Panc1 (cell line): ENCODE measurements around the gene LRRC8C. TPM values are rescaled to one million over a fixed set of nuclear protein-coding genes. Genes with fewer than 3 reads are reported as not detected.

Experiments used
- ATAC-seq: fragments of 200-7000 bp; cut with Tn5 transposase; 2 replicates; pipeline ENCODE4 v1.9.1; 2020; ENCODE audit warnings: mild to moderate bottlenecking, moderate library complexity
- BruUV-seq: library from RNA; stranded (reverse); fragments of 400-500 nt; replicated peaks from 2 replicates; lab custom pipeline; 2021; lab: Mats Ljungman, UMichigan
- CTCF ChIA-PET: fragments of 300-600 bp; sonication (Branson Sonifier 250); formaldehyde crosslinking; loops from one replicate; lab custom pipeline; 2022; ENCODE audit warnings: antibody characterized with exemption; lab: Charles Lee
- POLR2A ChIA-PET: fragments of 300-600 bp; sonication (Branson Sonifier 250); formaldehyde crosslinking; loops from one replicate; lab custom pipeline; 2022; ENCODE audit warnings: antibody characterized with exemption; lab: Charles Lee
- DNase-seq: peaks from one replicate; pipeline ENCODE4 v3.0.0-alpha.2; 2010; ENCODE audit warnings: low read depth, low spot score
- H3K27ac ChIP-seq: 2 replicates; pipeline ENCODE4 v1.5.1; 2011; ENCODE audit warnings: mild to moderate bottlenecking, low read length, inconsistent platforms
- H3K27me3 ChIP-seq: fragments of 200-500 bp; sonication (Bioruptor generic); 2 replicates; pipeline ENCODE4 v1.6.0; 2014; ENCODE audit warnings: low read length, inconsistent platforms; ENCODE audit not compliant: control insufficient read depth, insufficient read depth
- H3K36me3 ChIP-seq: fragments of 200-500 bp; sonication (Bioruptor generic); 2 replicates; pipeline ENCODE4 v1.5.1; 2014; ENCODE audit warnings: inconsistent platforms, mild to moderate bottlenecking, low read length, moderate library complexity; ENCODE audit not compliant: control insufficient read depth, insufficient read depth
- H3K4me1 ChIP-seq: 2 replicates; pipeline ENCODE4 v1.5.1; 2011; ENCODE audit warnings: inconsistent platforms, mild to moderate bottlenecking, low read length, moderate library complexity; ENCODE audit not compliant: control insufficient read depth, insufficient read depth
- H3K4me3 ChIP-seq, 2 experiments: 2 replicates each; pipeline ENCODE4 v1.5.1; 2011 to 2012; ENCODE audit warnings: low read depth in 2 of 2, low read length in 2 of 2, mild to moderate bottlenecking in 2 of 2, inconsistent platforms in 1 of 2, moderate library complexity in 1 of 2
- H3K9me3 ChIP-seq: fragments of 200-500 bp; sonication (Bioruptor generic); 2 replicates; pipeline ENCODE4 v1.5.1; 2014; ENCODE audit warnings: low read depth, mild to moderate bottlenecking, inconsistent platforms, low read length, moderate library complexity; ENCODE audit not compliant: control insufficient read depth, insufficient read depth
- POLR2AphosphoS5 ChIP-seq: IDR thresholded peaks from 2 replicates; pipeline ENCODE4 v1.6.1; 2012; ENCODE audit warnings: mild to moderate bottlenecking, low read depth, low read length, moderate library complexity
- SIN3A ChIP-seq: IDR thresholded peaks from 2 replicates; pipeline ENCODE4 v1.6.1; 2012; ENCODE audit warnings: low read depth, mild to moderate bottlenecking, low read length, moderate library complexity, borderline replicate concordance; ENCODE audit not compliant: insufficient read depth
- TCF7L2 ChIP-seq: IDR thresholded peaks from 2 replicates; pipeline ENCODE4 v1.6.1; 2011; ENCODE audit warnings: mild to moderate bottlenecking, low read depth, low read length, inconsistent platforms
- in situ Hi-C: cut with HindIII; loops from 2 replicates; pipeline ENCODE4 v1.10.0; 2016; ENCODE audit warnings: low sequenced_read_pairs, low pct_unique_long_range_greater_than_20kb
- intact Hi-C: fragments of 100-400 bp; cut with micrococcal nuclease; formaldehyde crosslinking; loops from one replicate; pipeline ENCODE4 v1.10.0; 2022; ENCODE audit not compliant: unreplicated experiment
- total RNA-seq: library from RNA; stranded (reverse); gene quantifications from one replicate; pipeline ENCODE4 v1.2.1, GENCODE V29; 2021; ENCODE audit not compliant: unreplicated experiment
- TF ChIP-seq, protein P1 (sequence below), 2 experiments: IDR thresholded peaks; 2 replicates each; pipeline ENCODE4 v1.6.1; 2011 to 2012; ENCODE audit warnings: low read depth in 2 of 2, control low read depth in 1 of 2, low read length in 1 of 2, mild to moderate bottlenecking in 1 of 2, moderate library complexity in 1 of 2; ENCODE audit not compliant: insufficient read depth in 1 of 2
- TF ChIP-seq, protein P2 (sequence below): fragments of 450-650 bp; IDR thresholded peaks from 2 replicates; pipeline ENCODE4 v1.5.1; 2017; ENCODE audit warnings: mild to moderate bottlenecking

LRRC8C gene
- total RNA-seq, 1 experiment from 2014 or later, result 17.1 TPM

- Histone ChIP-seq H3K36me3 (no peaks in the 10 kb centered on the region), H3K27me3 (no peaks in the 10 kb centered on the region), H3K27ac (no peak overlapping the region), H3K4me3 (no peak overlapping the region), H3K4me1 (no peaks in the 10 kb centered on the region), H3K9me3 (no peaks in the 10 kb centered on the region)
- in situ Hi-C loops, result no loop called here
- no peak for TF ChIP-seq POLR2AphosphoS5
- TF ChIP-seq, protein P1, sequence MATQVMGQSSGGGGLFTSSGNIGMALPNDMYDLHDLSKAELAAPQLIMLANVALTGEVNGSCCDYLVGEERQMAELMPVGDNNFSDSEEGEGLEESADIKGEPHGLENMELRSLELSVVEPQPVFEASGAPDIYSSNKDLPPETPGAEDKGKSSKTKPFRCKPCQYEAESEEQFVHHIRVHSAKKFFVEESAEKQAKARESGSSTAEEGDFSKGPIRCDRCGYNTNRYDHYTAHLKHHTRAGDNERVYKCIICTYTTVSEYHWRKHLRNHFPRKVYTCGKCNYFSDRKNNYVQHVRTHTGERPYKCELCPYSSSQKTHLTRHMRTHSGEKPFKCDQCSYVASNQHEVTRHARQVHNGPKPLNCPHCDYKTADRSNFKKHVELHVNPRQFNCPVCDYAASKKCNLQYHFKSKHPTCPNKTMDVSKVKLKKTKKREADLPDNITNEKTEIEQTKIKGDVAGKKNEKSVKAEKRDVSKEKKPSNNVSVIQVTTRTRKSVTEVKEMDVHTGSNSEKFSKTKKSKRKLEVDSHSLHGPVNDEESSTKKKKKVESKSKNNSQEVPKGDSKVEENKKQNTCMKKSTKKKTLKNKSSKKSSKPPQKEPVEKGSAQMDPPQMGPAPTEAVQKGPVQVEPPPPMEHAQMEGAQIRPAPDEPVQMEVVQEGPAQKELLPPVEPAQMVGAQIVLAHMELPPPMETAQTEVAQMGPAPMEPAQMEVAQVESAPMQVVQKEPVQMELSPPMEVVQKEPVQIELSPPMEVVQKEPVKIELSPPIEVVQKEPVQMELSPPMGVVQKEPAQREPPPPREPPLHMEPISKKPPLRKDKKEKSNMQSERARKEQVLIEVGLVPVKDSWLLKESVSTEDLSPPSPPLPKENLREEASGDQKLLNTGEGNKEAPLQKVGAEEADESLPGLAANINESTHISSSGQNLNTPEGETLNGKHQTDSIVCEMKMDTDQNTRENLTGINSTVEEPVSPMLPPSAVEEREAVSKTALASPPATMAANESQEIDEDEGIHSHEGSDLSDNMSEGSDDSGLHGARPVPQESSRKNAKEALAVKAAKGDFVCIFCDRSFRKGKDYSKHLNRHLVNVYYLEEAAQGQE (IDR thresholded peaks at IDR 0.05; ENCODE audit: insufficient read depth in 1 of 2, low read depth in 2 of 2, low read length in 1 of 2), result no peak
- no peak for TF ChIP-seq SIN3A
- TF ChIP-seq TCF7L2, result no peak
- TF ChIP-seq, protein P2, sequence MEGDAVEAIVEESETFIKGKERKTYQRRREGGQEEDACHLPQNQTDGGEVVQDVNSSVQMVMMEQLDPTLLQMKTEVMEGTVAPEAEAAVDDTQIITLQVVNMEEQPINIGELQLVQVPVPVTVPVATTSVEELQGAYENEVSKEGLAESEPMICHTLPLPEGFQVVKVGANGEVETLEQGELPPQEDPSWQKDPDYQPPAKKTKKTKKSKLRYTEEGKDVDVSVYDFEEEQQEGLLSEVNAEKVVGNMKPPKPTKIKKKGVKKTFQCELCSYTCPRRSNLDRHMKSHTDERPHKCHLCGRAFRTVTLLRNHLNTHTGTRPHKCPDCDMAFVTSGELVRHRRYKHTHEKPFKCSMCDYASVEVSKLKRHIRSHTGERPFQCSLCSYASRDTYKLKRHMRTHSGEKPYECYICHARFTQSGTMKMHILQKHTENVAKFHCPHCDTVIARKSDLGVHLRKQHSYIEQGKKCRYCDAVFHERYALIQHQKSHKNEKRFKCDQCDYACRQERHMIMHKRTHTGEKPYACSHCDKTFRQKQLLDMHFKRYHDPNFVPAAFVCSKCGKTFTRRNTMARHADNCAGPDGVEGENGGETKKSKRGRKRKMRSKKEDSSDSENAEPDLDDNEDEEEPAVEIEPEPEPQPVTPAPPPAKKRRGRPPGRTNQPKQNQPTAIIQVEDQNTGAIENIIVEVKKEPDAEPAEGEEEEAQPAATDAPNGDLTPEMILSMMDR, result no peak
- ChIA-PET POLR2A (no interaction called here), CTCF (no interaction called here)
- ATAC-seq (no peak), DNase-seq (no peak)
- no TSS peak for BruUV-seq
- intact Hi-C loops, result no loop called here
Measured at GRCh38 chr1:89666640-89667039, 33.7 kb downstream of the LRRC8C start.

DNA sequence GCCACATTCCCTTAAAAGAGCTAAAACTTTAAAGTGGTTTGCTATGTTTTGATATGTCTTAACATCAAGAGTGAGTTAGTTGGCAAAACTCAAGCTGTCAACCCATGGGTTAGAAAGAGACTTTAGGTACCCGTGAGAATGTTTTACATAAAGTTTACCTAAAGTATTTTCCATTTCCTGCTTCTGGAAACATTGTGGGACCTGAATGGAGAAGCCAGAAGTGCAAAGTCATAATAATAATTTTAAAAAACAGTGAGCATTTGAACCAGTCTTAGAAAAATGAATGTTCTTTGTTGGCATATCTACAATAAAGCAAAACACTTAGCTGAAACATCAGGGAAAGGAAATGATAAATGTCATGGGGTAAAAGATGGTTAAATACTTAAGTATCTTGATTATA lies 34.8 kb downstream of the LRRC8C start:
- in situ Hi-C loops, result no loop called here
- ChIA-PET CTCF (no interaction called here), POLR2A (no interaction called here)
- no peaks in the 10 kb centered on the region for H3K4me1 ChIP-seq
- no peak for DNase-seq
- ATAC-seq, result no peak
- no peak for TF ChIP-seq TCF7L2
- TF ChIP-seq SIN3A, result no peak
- TF ChIP-seq, protein P1 (IDR thresholded peaks at IDR 0.05; ENCODE audit: insufficient read depth in 1 of 2, low read depth in 2 of 2, low read length in 1 of 2), result no peak
- no peak overlapping the region for H3K27ac ChIP-seq
- no peaks in the 10 kb centered on the region for H3K36me3 ChIP-seq
- no peak overlapping the region for H3K4me3 ChIP-seq
- intact Hi-C loops, result no loop called here
- no peaks in the 10 kb centered on the region for H3K9me3 ChIP-seq
- no TSS peak for BruUV-seq
- no peaks in the 10 kb centered on the region for H3K27me3 ChIP-seq
